Endothelial cell of coronary artery (primary cell): ENCODE results near the gene CH25H. TPM values are rescaled to one million over a fixed set of nuclear protein-coding genes. Genes with fewer than 3 reads are reported as not detected.

Experiments
- total RNA-seq: library from RNA; depleted of rRNA; stranded (reverse); fragments of >200 nt; gene quantifications from 2 replicates; pipeline ENCODE4 v1.2.3, GENCODE V29; 2014

CH25H gene, protein sequence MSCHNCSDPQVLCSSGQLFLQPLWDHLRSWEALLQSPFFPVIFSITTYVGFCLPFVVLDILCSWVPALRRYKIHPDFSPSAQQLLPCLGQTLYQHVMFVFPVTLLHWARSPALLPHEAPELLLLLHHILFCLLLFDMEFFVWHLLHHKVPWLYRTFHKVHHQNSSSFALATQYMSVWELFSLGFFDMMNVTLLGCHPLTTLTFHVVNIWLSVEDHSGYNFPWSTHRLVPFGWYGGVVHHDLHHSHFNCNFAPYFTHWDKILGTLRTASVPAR
- 0.18 and 0.28 TPM in 2 replicates for total RNA-seq

DNA sequence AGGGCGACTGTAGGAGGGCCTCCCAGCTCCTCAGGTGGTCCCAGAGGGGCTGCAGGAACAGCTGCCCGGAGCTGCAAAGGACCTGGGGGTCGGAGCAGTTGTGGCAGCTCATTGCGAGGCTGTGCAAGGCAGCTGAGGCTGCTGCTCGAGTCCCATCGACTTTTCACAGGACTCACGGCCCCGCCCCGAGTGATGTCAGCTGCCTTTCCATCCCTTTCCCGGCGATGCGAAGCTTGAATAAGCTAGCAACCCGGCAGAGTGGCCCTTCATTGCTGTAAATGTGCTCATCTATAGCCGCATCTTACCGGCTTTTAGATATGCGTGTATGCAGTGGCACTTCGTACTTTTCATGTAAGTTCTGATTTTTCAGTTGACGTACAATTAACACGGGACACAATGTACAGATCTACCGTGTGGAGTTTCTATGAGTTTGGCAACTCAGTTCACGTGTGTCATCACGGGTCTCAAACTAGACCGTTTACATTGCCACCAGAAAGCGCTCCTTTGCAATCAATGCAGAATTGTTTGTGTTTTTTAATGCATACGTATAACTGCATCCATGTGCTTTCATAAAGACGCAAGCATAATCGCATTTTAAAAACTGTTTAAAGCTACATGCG is at the start of gene CH25H:
Gene CH25H, minus strand, starts transcription at position 137 of the 620 bp plus-strand sequence. Its CDS starts 25 bp downstream, at position 112.

DNA sequence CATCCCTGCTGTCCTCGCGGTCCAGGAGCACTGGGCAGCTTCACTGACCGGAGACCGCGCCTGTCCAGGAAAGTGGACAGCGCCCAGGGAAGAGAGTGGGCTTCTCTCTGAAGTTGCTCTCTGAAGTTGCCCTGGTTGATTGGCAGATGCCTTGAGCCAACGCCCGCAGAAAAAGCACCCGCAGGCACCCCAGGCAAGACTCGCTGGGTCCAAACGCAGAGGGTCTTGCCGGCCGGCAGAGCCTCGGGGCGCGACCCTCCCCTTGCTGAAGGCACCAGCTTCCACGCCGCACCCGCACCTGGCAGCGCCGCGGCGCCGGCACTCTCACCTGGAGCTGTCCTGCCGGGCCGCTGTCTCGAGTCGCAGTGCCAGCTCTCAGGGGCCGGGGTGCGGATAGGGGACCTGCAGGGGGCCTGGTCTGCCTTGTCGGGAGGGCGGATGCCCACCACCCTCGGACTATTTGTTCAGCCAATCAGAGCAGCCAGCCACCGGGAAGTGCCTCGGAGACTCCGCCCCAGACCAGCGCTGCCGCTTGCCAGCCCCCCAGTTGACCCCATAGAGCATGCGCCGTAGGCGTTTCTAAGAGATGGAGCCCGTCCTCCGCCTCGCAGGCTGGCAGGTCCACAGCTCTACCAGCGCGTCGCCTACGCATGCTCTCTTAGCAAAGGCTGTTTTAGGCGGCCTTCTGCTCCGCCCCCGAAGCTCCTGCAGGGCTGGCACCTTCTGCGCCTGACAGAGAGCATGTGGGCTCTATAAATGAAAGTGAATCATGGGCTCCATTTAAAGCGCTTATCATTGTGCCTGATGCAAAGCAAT is 44.5 kb upstream of the CH25H start, which contains the start of gene LIPA:
Gene LIPA, minus strand, starts transcription at position 367 of the 816 bp plus-strand sequence. CDS start 4,127 bp downstream, outside the sequence.

Other genes with a start within 250 kb of the CH25H start
- gene FAS, start 216.5 kb downstream of the CH25H start, total RNA-seq, result 20.5 and 25.9 TPM in 2 replicates
- gene LIPA, start 44.5 kb upstream of the CH25H start, total RNA-seq, result 14.9 and 24.7 TPM in 2 replicates
- gene IFIT2, start 94.7 kb upstream of the CH25H start, total RNA-seq, result 0.81 and 1.7 TPM in 2 replicates
- 1.7 and 3.5 TPM in 2 replicates for gene IFIT3, start 120.7 kb upstream of the CH25H start, total RNA-seq
- gene IFIT1B, start 170.7 kb upstream of the CH25H start, total RNA-seq, result not detected in 2 replicates
- gene IFIT1, start 185.3 kb upstream of the CH25H start, total RNA-seq, result 1.1 and 1.8 TPM in 2 replicates
- gene IFIT5, start 207.3 kb upstream of the CH25H start, total RNA-seq, result 4.4 and 12.1 TPM in 2 replicates